Adipose tissue (tissue), 3 donors: ENCODE results near the gene NLRX1. TPM values are rescaled to one million over a fixed set of nuclear protein-coding genes. Genes with fewer than 3 reads are reported as not detected.
"Not testable (repeated sequence)": the region's sequence is repeated elsewhere in the genome, so short reads cannot be mapped to it uniquely, and the experiment has no call there.

Source experiments
- H3K27ac ChIP-seq: one replicate; pipeline ENCODE4 v1.5.1; 2013; ENCODE audit warnings: low read depth, low read length
- WGBS, 3 donors: extraction: QIAGEN DNeasy Blood & Tissue Kit; methylation state at CpG; one replicate each; pipeline ENCODE4 v1.1.7; 2013; 5-methylcytosine and 5-hydroxymethylcytosine counted together
- polyA plus RNA-seq, 3 donors: library from polyadenylated mRNA; stranded (reverse); fragments of 200-250 nt; gene quantifications; one replicate each; pipeline ENCODE4 v1.2.3, GENCODE V29; 2013
- donor health status: healthy with polysubstance abuse.
- donor health status: Bipolar disorder and iron deficiency.
- donor health status: healthy.

NLRX1 gene
- polyA plus RNA-seq, 3 donors: 7.1 to 15.4 (median 10.3) TPM

- WGBS, 3 donors: 61 to 93% (median 85%) methylated on average over 6 of the region's 6 CpGs
- no peak overlapping the region for H3K27ac ChIP-seq
These were observed 30.4 kb downstream of the NLRX1 start for GRCh38 chr11:119198925-119199324.

- WGBS, 3 donors: 82 to 90% (median 87%) methylated on average over 5 of the region's 5 CpGs
- not testable (repeated sequence) for H3K27ac ChIP-seq
These were observed 32.7 kb downstream of the NLRX1 start for GRCh38 chr11:119201236-119201635.

- 83 to 95% (median 94%) methylated on average over 7 of the region's 7 CpGs for WGBS, 3 donors
- H3K27ac ChIP-seq: no peak overlapping the region
These were observed 34.0 kb downstream of the NLRX1 start for GRCh38 chr11:119202554-119202953.

GRCh38 chr11:119204066-119204465 is 35.5 kb downstream of the NLRX1 start:
- no peak overlapping the region for H3K27ac ChIP-seq
- WGBS, 3 donors: 93 to 96% (median 94%) methylated on average over 9 of the region's 9 CpGs

GRCh38 chr11:119205080-119205479 is 36.6 kb downstream of the NLRX1 start:
- 24 to 65% (median 37%) methylated on average over 10 of the region's 10 CpGs for WGBS, 3 donors
- H3K27ac ChIP-seq: no peak overlapping the region

- peak within 1 kb of the TSS; percentile 63 for H3K27ac ChIP-seq
- WGBS, 3 donors: 0 to 1% (median 0%) methylated on average over 55 to 88 of the region's 88 CpGs
These were observed 37.3 kb downstream of the NLRX1 start, which contains the start of gene CBL for GRCh38 chr11:119205574-119206510. Gene CBL, plus strand, starts transcription at chr11:119206339. Its CDS starts 79 bp downstream, at chr11:119206418.

- WGBS, 3 donors: 1 to 2% (median 1%) methylated on average over 25 to 41 of the region's 41 CpGs
- no peak overlapping the region for H3K27ac ChIP-seq
These were observed 38.2 kb downstream of the NLRX1 start for GRCh38 chr11:119206511-119207414.

- no peak overlapping the region for H3K27ac ChIP-seq
- 20 to 38% (median 23%) methylated on average over 11 of the region's 11 CpGs for WGBS, 3 donors
These were observed 39.0 kb downstream of the NLRX1 start for GRCh38 chr11:119207415-119207960.

GRCh38 chr11:119209186-119209585 is 40.7 kb downstream of the NLRX1 start:
- no peak overlapping the region for H3K27ac ChIP-seq
- 90 to 95% (median 93%) methylated on average over 7 of the region's 7 CpGs for WGBS, 3 donors

- 76 to 90% (median 82%) methylated on average over 3 of the region's 3 CpGs for WGBS, 3 donors
- no peak overlapping the region for H3K27ac ChIP-seq
These were observed 41.5 kb downstream of the NLRX1 start for GRCh38 chr11:119210050-119210449.

GRCh38 chr11:119218141-119218878 is 49.8 kb downstream of the NLRX1 start:
- no peak overlapping the region for H3K27ac ChIP-seq
- 88 to 94% (median 91%) methylated on average over 8 of the region's 8 CpGs for WGBS, 3 donors

- no peak overlapping the region for H3K27ac ChIP-seq
- WGBS, 3 donors: 13 to 23% (median 16%) methylated on average over 2 of the region's 2 CpGs
These were observed 53.8 kb downstream of the NLRX1 start for GRCh38 chr11:119222308-119222707.

GRCh38 chr11:119222891-119223290 is 54.4 kb downstream of the NLRX1 start:
- no peak overlapping the region for H3K27ac ChIP-seq
- 95 to 97% (median 96%) methylated on average over 5 of the region's 5 CpGs for WGBS, 3 donors

- no peak overlapping the region for H3K27ac ChIP-seq
- WGBS, 3 donors: 92 to 100% (median 100%) methylated on average over 1 of the region's 1 CpG
These were observed 55.3 kb downstream of the NLRX1 start for GRCh38 chr11:119223856-119224255.

- WGBS, 3 donors: 71 to 97% (median 81%) methylated on average over 8 to 9 of the region's 9 CpGs
- not testable (repeated sequence) for H3K27ac ChIP-seq
These were observed 60.2 kb downstream of the NLRX1 start for GRCh38 chr11:119228535-119229287.

- H3K27ac ChIP-seq: no peak overlapping the region
- WGBS, 3 donors: 75 to 80% (median 77%) methylated on average over 3 of the region's 3 CpGs
These were observed 60.8 kb downstream of the NLRX1 start for GRCh38 chr11:119229288-119229672.

- H3K27ac ChIP-seq: no peak overlapping the region
- 92 to 97% (median 95%) methylated on average over 4 of the region's 4 CpGs for WGBS, 3 donors
These were observed 61.2 kb downstream of the NLRX1 start for GRCh38 chr11:119229741-119230140.
